ENCODE results near the gene CRTAC1.

CRTAC1 gene

DNA sequence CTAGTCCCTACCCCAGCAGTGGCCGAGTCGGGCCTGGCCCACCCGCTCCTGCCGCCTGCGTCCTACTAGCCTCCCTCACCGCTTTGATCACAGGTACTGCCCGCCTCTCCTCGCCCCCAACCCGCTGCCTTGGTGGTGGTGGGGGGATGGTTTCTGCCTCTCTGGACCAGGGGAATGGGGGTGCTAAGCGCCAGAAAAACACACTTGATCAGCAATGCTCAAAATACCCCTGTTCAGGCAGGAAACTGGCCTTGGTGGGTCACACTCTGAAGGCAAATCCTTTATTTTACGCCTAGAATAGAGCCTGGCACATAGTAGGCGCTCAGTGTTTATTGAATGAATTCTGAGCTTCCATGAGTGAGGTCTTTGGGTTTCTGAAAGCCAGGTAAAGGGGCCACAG lies 1.0 kb upstream of the CRTAC1 start:
- DNase-seq (ENCODE audit: extremely low spot score, insufficient read length, low read depth) (no peak), FAIRE-seq (no peak)

GRCh38 chr10:98030991-98031431 lies 590 bp upstream of the CRTAC1 start:
- no peak for DNase-seq (ENCODE audit: extremely low spot score, insufficient read length, low read depth)
- no peak for FAIRE-seq

- FAIRE-seq (no peak), DNase-seq (ENCODE audit: extremely low spot score, insufficient read length, low read depth) (no peak)
Measured at GRCh38 chr10:98029149-98030092, 1.0 kb downstream of the CRTAC1 start.

GRCh38 chr10:98028168-98028770 lies 2.2 kb downstream of the CRTAC1 start:
- FAIRE-seq (peak; percentile 81), DNase-seq (ENCODE audit: extremely low spot score, insufficient read length, low read depth) (peak; percentile 48)

DNA sequence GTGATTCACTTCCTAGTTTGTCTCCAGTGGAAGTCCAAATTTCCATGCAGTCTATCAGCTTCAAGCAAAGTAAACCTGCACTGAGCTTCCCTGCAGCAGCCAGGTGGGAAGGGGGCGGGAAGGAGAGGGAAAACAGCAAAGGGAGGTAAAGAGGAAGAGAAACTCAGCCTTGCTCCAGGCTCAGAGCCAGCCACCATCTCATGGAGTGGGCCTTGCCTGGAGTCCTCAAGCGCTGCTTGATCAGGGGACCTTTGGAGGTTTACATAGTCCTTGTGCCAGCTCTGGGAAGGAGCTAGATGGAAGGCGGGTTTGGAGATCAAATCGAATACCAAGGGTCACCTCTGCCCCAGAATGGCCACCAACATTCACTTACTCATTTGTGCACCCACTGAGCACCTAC lies 7.4 kb downstream of the CRTAC1 start:
- DNase-seq (ENCODE audit: extremely low spot score, insufficient read length, low read depth) (no peak), FAIRE-seq (no peak)

GRCh38 chr10:98020784-98021183 lies 9.6 kb downstream of the CRTAC1 start:
- DNase-seq (ENCODE audit: extremely low spot score, insufficient read length, low read depth), result no peak
- FAIRE-seq, result no peak

DNA sequence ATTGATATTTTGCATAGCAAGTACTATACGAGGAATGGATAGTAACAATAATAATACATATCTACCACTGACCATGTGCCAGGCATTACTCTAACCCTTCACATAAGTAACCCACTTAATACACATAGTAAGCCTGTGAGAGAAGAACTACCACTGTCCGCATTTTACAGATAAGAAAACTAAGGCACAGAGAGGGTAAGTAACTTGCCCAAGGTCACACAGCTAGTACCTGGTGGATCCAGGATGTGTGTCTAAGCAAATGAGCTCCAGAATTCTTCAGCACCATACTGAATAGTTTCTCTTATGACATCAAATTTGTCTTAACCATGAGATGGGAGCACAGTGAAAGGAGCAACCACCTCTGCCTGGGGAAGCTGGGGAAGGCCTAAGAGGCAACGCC lies 10.2 kb downstream of the CRTAC1 start:
- FAIRE-seq (no peak), DNase-seq (ENCODE audit: extremely low spot score, insufficient read length, low read depth) (no peak)

DNA sequence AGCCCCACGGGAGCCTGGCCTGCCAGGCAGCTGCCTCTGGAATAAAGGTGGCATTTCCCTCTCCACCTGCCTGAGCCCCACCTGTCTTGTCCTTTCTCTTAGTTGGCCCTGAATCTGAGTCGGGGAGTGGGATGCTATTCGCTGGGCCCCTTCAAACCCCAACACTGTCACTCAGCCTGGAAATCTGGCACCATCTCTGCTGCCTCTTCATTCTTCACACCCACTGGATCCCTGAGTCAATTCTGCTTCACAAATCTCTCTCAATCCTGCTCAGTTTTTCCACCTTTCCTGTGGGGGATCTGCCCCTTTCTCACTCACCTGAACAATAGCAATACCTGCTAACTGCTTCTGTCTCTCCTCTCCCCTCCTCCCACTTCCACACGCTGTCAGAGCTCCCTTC lies 10.6 kb downstream of the CRTAC1 start:
- DNase-seq (ENCODE audit: extremely low spot score, insufficient read length, low read depth) (no peak), FAIRE-seq (no peak)

- FAIRE-seq, result no peak
- DNase-seq (ENCODE audit: extremely low spot score, insufficient read length, low read depth), result no peak
Measured at GRCh38 chr10:98016772-98017475, 13.5 kb downstream of the CRTAC1 start.

- DNase-seq (ENCODE audit: extremely low spot score, insufficient read length, low read depth), result no peak
- no peak for FAIRE-seq
Measured at GRCh38 chr10:98013776-98014175, 16.6 kb downstream of the CRTAC1 start.

DNA sequence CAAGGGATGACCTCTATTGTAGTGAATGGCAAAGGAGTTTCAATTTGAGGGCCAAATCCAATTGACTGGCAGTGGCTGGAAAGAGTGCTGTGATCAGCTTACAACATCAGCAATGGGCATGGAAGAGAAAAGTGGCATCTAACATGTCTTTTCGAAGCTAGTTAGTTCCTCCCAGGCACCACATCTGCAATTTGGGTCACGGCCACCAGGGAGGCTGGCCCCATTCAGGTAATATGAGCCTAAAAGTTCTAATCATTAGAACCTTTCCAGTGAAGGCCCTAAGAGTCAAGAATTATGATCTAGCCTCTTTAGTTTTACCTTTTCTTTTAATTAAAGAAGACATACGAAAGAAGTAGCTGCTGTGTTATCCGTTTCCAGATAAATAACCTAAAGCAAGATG lies 17.3 kb downstream of the CRTAC1 start:
- FAIRE-seq, result no peak
- DNase-seq (ENCODE audit: extremely low spot score, insufficient read length, low read depth), result no peak

- FAIRE-seq, result no peak
- DNase-seq (ENCODE audit: extremely low spot score, insufficient read length, low read depth), result no peak
Measured at GRCh38 chr10:98012644-98013043, 17.8 kb downstream of the CRTAC1 start.

GRCh38 chr10:98010939-98011685 lies 19.3 kb downstream of the CRTAC1 start:
- no peak for FAIRE-seq
- DNase-seq (ENCODE audit: extremely low spot score, insufficient read length, low read depth), result no peak

- DNase-seq (ENCODE audit: extremely low spot score, insufficient read length, low read depth) (no peak), FAIRE-seq (no peak)
Measured at GRCh38 chr10:98006266-98006665, 24.2 kb downstream of the CRTAC1 start.

GRCh38 chr10:98001736-98002135 lies 28.7 kb downstream of the CRTAC1 start:
- no peak for FAIRE-seq

DNA sequence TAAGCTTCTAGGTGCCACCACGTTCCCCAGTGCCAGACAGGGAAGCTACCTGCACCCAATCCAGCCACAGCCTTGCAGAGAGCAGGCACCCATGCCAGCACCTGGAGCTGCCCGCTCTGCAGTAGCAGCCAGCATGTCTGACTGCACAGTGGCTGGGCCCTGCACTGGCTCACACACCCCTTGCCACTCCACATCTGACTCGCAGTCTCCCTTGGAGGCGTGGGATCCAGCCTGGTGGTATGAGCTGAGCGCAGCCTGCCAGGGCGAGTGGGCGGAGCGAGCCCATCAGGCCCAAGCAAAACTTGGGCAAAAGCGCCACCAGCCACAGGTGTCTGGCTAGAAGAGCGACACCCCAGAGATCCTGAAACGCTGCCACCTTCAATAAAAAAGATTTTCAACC lies 30.1 kb downstream of the CRTAC1 start:
- FAIRE-seq, result no peak
- DNase-seq (ENCODE audit: extremely low spot score, insufficient read length, low read depth), result no peak

More at GRCh38 chr10:98001736-98002135, 28.7 kb downstream of the CRTAC1 start:
- DNase-seq (ENCODE audit: extremely low spot score, insufficient read length, low read depth), result no peak

- FAIRE-seq (no peak), DNase-seq (ENCODE audit: extremely low spot score, insufficient read length, low read depth) (no peak)
Measured at GRCh38 chr10:97999923-98000248, 30.5 kb downstream of the CRTAC1 start.

GRCh38 chr10:97999066-97999922 lies 31.1 kb downstream of the CRTAC1 start:
- DNase-seq (ENCODE audit: extremely low spot score, insufficient read length, low read depth) (no peak), FAIRE-seq (no peak)

DNA sequence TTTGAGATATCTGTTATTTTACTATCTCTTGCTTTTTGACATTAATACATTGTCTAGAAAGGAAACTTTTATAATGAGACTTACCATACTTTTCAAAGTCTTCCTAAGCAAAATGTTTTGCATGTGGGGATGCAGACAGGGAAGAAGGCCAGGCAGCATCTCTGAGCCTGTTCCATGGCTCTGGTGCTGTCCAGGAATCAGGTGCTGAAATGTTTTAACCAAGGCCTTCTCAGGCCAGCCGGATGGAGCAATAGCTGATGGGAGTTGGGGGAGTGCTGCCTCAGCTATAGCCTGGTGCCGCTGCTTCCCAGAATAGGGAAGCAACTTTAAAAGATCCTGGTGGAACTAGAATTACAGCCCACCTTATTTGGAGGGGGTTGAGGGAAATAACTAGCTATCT lies 38.5 kb downstream of the CRTAC1 start:
- DNase-seq (ENCODE audit: extremely low spot score, insufficient read length, low read depth) (no peak), FAIRE-seq (no peak)

All from GM18507 (cell line).